Measurements from ENCODE around the gene MRPS27. TPM values are rescaled to one million over a fixed set of nuclear protein-coding genes. Genes with fewer than 3 reads are reported as not detected.

Gene MRPS27
- total and polyA plus RNA-seq, 2 of the 4 experiments (the other 2 are of a cell fraction): 46.9 to 90.5 TPM

DNA sequence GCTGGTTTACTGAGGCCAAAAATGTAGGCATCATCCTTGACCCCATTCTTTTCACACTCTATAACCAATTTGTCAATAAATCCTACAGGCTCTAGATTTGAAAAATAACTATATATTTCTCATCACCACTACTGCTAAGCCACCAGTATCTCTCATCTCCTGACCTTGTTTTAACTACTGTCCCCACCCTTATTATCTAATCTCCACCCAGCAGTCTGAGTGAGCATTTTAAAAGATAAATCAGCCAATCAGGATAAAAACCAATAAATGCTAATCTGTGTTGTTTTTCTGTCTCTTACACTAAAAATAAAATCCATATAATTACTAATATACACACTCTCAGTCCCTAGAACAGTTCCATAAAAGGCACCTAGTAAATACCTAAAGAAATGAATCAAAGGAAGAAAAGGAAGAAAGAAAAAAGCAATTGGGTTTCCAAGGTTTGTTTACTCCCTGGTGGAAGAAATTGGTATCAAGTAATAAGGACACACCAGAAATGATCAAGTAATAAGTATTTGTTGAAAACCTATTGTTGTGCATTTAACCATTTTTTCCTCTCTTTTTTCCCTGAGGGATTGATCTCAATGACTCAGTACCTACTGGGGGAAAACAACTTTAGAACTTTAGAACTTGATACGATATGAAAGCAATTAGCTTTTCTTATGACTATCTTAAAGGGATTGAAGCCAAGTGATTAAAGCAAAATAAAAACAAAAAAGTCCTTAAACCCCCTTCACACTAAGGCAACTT is 19.3 kb downstream of the MRPS27 start:
- H2BK5ac ChIP-seq (ENCODE audit: low read depth, low read length, poor library complexity, severe bottlenecking): no peak overlapping the region
- BruUV-seq (replicated peaks): no TSS peak
- no peak overlapping the region for H4K5ac ChIP-seq (ENCODE audit: low read depth, low read length)
- no peak overlapping the region for H3K27ac ChIP-seq (ENCODE audit: insufficient read depth, low read length)
- no peaks in the 10 kb centered on the region for H3K27me3 ChIP-seq (ENCODE audit: control insufficient read depth, insufficient read depth, low read length)
- H3K79me1 ChIP-seq (ENCODE audit: low read depth in 1 of 2, low read length in 2 of 2): peaks cover 28 to 47% of the 10 kb centered on the region in 2 experiments
- no peaks in the 10 kb centered on the region for H3K36me3 ChIP-seq (ENCODE audit: control insufficient read depth, insufficient read depth, low read length)
- in situ Hi-C loops (cut with MboI; ENCODE audit: low sequenced_read_pairs): loop anchor here (25.0 kb wide), 1 partner anchor 713 kb away; the partner anchor contains the start of gene MCCC2
- ChIA-PET CTCF (no interaction called here), POLR2A (ENCODE audit: unreplicated experiment) (no interaction called here)
- H2BK15ac ChIP-seq (ENCODE audit: low read depth, low read length): no peak overlapping the region
- intact Hi-C loops (cut with micrococcal nuclease): loop anchor here (10.0 kb wide), 1 partner anchor 356 kb away; no protein-coding TSS in a partner anchor
- H4K91ac ChIP-seq (ENCODE audit: insufficient read depth, low read depth, low read length): no peak overlapping the region
- H3K9ac ChIP-seq (ENCODE audit: low read depth, low read length): no peak overlapping the region
- dilution Hi-C loops (cut with HindIII; ENCODE audit: low sequenced_read_pairs, unreplicated experiment): no loop called here
- H2AK9ac ChIP-seq (replicated peaks; ENCODE audit: low read depth, low read length, poor library complexity): no peak overlapping the region
- H2AK5ac ChIP-seq (ENCODE audit: low read depth, low read length): no peak overlapping the region
- H3K23ac ChIP-seq (ENCODE audit: low read depth, low read length): no peak overlapping the region
- no peak overlapping the region for H3K4me2 ChIP-seq (ENCODE audit: low read depth, low read length)
- H4K20me1 ChIP-seq (ENCODE audit: insufficient read depth, low read length): no peaks in the 10 kb centered on the region
- DNase-seq: no peak
- no peak for TF ChIP-seq POLR2A (IDR thresholded peaks at IDR 0.05; ENCODE audit: low read depth, low read length)
- TF ChIP-seq CTCF (conservative IDR thresholded peaks at IDR 0.05; ENCODE audit: low read depth, low read length): no peak
- TF ChIP-seq MXI1 (IDR thresholded peaks at IDR 0.05; ENCODE audit: borderline replicate concordance, low read depth, low read length): no peak
- no peak for TF ChIP-seq RAD21 (IDR thresholded peaks at IDR 0.05; ENCODE audit: low read length)
- TF ChIP-seq MAZ (IDR thresholded peaks at IDR 0.05; ENCODE audit: borderline replicate concordance, low read depth, low read length): no peak
- no peaks in the 10 kb centered on the region; the same call in 1 of the 2 replicates for H3K4me1 ChIP-seq (ENCODE audit: control insufficient read depth, insufficient read depth, low read length)
- no peak overlapping the region for H2AFZ ChIP-seq (replicated peaks; ENCODE audit: low read length, poor library complexity)
- H3K14ac ChIP-seq (replicated peaks; ENCODE audit: low read depth, low read length): no peak overlapping the region
- no CpG with 5 or more reads among the region's 1 CpG for WGBS, 2 experiments (ENCODE audit: extremely low coverage in 2 of 2, insufficient read length in 1 of 2)
- H3K4ac ChIP-seq (ENCODE audit: low read depth, low read length): no peak overlapping the region
- H3K9me1 ChIP-seq (ENCODE audit: insufficient read depth, low read length): peaks cover 3% of the 10 kb centered on the region; the same call in 1 of the 2 replicates
- no peak overlapping the region for H3K56ac ChIP-seq (ENCODE audit: extremely low read depth, insufficient read depth, low read length)
- no peaks in the 10 kb centered on the region for H3K9me3 ChIP-seq (ENCODE audit: control insufficient read depth, insufficient read depth, low read length)
- no peak overlapping the region for H2BK20ac ChIP-seq (ENCODE audit: low read depth, low read length)
- no peak overlapping the region for H3K18ac ChIP-seq (ENCODE audit: low read depth, low read length)
- H3K4me3 ChIP-seq (ENCODE audit: insufficient read depth, low read depth, low read length): no peak overlapping the region
- no peak overlapping the region for H4K8ac ChIP-seq (ENCODE audit: low read depth in 2 of 2, low read length in 2 of 2)
- H2BK120ac ChIP-seq (ENCODE audit: low read depth, low read length): no peak overlapping the region
- ATAC-seq (ENCODE audit: low read depth): no peak
